Measurements from ENCODE around the gene TRAPPC5.

TRAPPC5 gene

DNA sequence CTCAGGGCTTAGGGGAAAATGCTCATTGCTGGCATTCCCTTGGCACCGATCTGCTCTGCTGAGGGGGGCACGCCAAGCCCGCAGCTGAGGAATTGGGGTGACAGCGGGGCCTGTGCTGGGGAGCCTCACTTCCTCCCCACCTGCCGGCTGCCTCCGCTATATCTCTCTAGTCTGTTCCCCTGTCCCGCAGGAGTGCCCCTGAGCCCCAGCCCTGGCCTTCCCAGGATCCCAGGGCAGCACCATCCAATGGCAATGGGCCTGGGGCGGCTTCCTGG, 34.3 kb upstream of the TRAPPC5 start:
- DNase-seq, result no peak

DNA sequence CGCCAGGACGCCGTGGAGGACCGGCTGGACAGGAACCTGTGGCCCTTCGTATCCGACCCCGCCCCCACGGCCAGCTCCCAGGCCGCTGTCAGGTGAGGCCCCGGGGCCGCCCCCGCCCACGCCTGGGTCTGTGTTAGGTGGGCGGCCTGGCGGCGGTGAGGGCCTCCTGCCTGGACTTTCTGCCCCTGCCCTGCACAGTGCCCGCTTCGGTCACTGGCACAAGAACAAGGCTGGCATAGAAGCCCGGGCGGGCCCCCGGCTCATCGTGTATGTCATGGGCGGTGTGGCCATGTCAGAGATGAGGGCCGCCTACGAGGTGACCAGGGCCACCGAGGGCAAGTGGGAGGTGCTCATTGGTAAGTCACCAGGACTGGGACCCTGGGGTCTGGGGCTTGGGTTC, 33.5 kb upstream of the TRAPPC5 start:
- no peak for DNase-seq

- DNase-seq, result no peak
These were observed 32.2 kb upstream of the TRAPPC5 start for GRCh38 chr19:7648265-7649014.

DNA sequence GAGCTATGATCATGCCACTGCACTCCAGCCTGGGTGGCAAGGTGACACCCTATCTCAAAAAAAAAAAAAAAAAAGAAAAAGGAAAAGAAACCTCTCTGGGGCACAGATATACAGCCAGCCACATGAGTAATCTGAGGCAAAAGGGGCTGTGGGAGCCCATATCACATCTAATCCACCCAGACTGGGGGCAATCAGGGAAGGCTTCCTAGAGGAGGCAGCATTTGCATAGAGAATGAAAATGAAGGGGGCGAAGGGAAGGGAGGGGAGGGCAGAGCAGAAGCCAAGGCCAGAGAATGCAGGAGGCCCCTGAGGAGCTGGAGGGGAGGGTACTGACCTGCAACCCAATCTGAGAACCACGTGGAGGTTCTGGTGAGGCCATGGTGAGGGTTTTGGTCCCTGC, 30.5 kb upstream of the TRAPPC5 start:
- DNase-seq, result no peak

- no peak for DNase-seq
These were observed 28.5 kb upstream of the TRAPPC5 start for GRCh38 chr19:7652061-7652641.

- no peak for DNase-seq
These were observed 26.2 kb upstream of the TRAPPC5 start for GRCh38 chr19:7654401-7654800.

- no peak for DNase-seq
These were observed 25.1 kb upstream of the TRAPPC5 start for GRCh38 chr19:7655581-7655980.

- DNase-seq, result no peak
These were observed 23.4 kb upstream of the TRAPPC5 start for GRCh38 chr19:7657131-7657751.

- DNase-seq, result no peak
These were observed 22.4 kb upstream of the TRAPPC5 start for GRCh38 chr19:7658219-7658686.

DNA sequence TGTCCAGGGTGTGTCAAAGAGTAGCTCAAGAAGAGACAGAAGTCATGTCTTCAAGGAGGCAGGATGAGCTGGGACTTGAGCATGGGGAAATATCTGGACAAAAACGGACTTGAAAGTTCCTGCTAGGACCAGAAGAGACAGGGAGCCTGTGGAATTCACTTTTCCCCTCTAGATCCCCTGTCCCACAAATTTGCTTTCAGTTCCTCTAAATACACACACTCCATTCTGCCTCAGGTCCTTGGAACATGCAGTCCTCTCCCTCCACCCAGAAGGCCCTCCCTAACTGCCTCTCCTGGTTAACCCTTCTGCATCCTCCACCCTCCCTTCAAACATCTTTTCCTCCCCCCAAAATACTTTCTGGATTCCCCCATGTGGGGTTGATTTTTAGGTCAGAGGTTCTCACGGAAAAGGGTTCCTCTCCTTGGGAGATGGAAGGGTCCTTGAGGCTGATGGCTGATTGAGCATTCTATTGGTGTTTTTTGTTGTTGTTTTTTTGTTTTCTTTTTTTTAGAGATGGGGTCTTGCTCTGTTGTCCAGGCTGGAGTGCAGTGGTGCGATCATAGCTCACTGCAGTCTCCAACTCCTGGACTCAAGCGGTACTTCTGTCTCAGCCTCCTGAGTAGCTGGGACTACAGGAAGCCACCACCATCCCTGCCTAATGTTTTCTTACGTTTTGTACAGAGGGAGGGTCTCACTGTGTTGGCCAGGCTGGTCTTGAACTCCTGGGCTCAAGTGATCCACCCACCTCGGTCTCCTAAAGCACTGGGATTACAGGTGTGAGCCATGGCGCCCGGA, 18.7 kb upstream of the TRAPPC5 start:
- no peak for DNase-seq

DNA sequence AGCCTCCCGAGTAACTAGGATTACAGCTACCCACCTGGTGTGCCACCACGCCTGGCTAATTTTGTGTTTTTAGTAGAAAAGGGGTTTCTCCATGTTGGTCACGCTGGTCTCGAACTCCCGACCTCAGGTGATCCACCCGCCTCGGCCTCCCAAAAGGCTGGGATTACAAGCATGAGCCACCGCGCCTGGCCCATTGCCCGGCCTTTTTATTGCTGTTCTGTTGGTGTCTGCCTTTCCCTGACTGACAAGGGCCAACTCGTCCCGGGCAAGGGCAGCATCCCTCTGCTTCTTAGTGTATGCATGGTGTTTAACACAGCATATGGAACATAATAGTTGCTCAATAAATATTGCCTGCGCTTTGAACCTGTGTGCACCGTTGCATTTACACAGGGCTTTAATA, 18.0 kb upstream of the TRAPPC5 start:
- DNase-seq, result no peak

GRCh38 chr19:7663706-7664105, 16.9 kb upstream of the TRAPPC5 start:
- no peak for DNase-seq

GRCh38 chr19:7665076-7665475, 15.6 kb upstream of the TRAPPC5 start:
- no peak for DNase-seq

- DNase-seq, result no peak
These were observed 11.8 kb upstream of the TRAPPC5 start, which contains the start of gene RETN for GRCh38 chr19:7668842-7669241. TSS of gene RETN (plus strand) at chr19:7669049. CDS start at chr19:7669327, 278 bp downstream.

DNA sequence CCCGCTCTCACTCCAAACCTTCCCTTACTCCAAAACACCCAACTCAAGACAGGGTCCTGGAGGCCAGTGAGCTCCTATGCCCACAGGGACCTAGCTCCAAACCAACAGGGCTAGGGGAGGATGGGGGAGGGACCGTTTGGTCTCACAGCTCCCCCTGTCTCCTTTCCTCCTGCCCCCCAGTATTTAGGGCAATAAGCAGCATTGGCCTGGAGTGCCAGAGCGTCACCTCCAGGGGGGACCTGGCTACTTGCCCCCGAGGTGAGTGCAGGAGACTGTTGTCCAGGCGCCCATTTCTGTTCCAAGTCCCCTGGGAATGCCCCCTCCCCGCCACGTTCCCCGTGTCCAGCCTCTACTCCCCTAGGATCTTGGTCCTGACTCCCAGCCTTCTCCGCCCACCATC, 11.0 kb upstream of the TRAPPC5 start:
- DNase-seq, result no peak

- DNase-seq, result no peak
These were observed 10.4 kb upstream of the TRAPPC5 start for GRCh38 chr19:7670150-7670783.

GRCh38 chr19:7670790-7671189, 9.8 kb upstream of the TRAPPC5 start:
- no peak for DNase-seq

DNA sequence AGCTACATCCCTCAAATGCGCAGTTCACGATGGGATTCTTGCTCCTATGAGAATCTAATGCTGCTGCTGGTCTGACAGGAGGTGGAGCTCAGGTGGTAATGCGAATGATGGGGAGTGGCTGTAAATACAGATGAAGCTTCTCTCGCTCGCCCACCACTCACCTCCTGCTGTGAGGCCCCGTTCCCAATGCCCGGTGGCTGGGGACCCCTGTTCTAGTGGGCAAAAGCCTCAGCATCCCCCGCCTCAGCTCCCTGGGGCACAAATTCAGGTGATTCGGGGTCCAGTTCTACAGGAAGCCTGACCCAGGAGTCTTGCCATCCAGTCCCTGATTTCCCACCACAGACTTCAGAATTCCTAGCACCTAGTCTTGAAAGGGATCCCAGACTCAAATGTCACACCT, 8.1 kb upstream of the TRAPPC5 start:
- DNase-seq, result no peak

DNA sequence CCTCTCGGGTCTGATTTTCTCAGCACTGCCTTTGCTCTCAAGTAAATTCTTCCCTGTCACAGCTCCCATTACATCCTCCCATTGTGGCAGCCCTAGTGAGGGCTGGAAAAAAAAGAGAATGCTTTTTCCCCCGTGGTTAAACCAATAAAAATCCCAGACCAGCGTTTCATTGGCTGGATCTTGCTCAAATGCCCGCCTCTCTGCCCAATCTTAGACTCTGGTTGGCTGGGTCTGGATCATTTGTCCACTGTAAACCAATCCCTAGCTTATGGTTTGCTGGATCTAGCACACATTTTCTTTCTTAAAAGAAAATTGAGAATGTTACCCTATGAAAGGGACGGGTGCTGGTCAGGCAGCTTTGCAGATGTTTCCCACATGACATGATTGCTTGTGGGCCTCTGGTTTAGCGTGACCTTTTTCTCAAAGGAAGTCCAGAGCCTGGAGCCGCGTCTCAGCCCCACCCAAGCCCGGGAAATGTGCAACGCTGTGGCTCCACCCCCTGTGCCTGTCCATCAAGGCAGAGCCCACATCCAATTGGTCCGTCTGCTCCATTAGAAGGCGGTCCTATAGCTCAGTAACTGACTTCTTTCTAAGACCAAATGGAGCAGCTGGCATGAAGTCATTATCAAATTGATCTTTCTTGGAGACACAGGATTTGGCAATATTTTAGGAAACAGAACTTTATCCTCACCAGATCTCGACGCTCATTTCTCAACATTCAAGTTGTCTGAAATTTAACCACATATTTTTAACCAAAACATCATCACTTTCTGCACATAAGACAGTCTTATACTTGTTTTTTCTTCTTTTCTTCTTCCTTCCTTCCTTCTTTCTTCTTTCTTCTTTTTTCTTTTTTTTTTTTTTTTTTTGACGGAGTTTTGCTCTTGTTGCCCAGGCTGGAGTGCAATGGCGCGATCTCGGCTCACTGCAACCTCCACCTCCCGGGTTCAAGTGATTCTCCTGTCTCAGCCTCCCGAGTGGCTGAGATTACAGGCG, 6.3 kb upstream of the TRAPPC5 start:
- DNase-seq, result peak; percentile 52

GRCh38 chr19:7676376-7676775, 4.3 kb upstream of the TRAPPC5 start:
- no peak for DNase-seq

GRCh38 chr19:7676854-7677253, 3.8 kb upstream of the TRAPPC5 start, which contains the start of gene MCEMP1:
TSS of gene MCEMP1 (plus strand) at chr19:7677090. CDS start at chr19:7677121, 31 bp downstream.
- DNase-seq, result no peak
